Mesenteric fat pad (tissue), 1 donor: ENCODE results near the gene TNFRSF18. TPM values are rescaled to one million over a fixed set of nuclear protein-coding genes. Genes with fewer than 3 reads are reported as not detected.
"Not testable (repeated sequence)": the region's sequence is repeated elsewhere in the genome, so short reads cannot be mapped to it uniquely, and the experiment has no call there.

Experiments used
- DNase-seq: peaks from one replicate; pipeline ENCODE4 v3.0.0-alpha.2; 2020; ENCODE audit warnings: low spot score
- total RNA-seq: library from RNA; stranded (reverse); fragmentation: NEBNext Ultra II Directional; extraction: Animal tissue kit (Norgen Biotek cat#: 25700); gene quantifications from one replicate; pipeline ENCODE4 v1.2.1, GENCODE V29; 2021
- donor health status: DM: yes; HTN: yes; CAD: no.

TNFRSF18 gene
- total RNA-seq, 1 donor from 2014 or later: 0.80 TPM

DNA sequence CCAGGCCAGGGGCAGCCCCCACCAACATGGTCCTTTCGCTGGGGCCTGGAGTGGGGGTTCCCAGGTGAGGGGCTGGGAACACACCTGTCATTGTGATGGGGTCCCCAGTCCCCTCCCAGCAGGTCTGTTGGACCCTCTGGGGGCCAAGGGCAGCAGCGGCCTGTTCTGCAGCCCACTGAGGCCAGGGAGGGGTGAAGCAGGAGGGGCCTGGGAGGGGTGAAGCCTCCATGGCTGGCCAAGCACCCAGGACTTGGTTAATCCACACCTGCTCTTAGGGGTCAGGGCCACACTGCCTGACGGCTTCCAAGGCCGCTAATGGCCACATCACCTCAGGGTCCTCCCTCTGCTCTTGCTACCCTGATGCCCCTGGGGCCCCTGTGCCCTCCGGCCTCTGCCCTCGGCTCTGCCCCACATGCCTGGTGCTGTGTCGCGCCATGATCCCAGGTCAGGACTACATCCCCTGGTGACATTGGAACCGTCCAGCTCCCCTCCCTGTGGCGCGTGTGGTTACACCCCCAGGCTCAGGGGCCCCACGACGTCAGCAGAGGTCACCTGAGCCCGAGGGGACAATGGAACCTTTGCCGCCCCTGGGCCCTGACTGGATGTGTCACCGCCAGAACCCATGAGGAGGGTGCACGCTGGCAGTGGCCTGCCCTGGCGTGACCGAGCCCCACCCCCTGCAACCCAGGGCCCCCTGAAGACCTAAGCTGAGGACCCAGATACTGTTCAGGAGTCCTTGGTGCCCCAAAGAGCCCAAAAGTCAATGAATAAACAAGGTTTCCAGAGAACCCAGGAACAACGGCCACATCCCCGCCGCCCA lies 7.0 kb downstream of the TNFRSF18 start:
- DNase-seq: no peak

DNA sequence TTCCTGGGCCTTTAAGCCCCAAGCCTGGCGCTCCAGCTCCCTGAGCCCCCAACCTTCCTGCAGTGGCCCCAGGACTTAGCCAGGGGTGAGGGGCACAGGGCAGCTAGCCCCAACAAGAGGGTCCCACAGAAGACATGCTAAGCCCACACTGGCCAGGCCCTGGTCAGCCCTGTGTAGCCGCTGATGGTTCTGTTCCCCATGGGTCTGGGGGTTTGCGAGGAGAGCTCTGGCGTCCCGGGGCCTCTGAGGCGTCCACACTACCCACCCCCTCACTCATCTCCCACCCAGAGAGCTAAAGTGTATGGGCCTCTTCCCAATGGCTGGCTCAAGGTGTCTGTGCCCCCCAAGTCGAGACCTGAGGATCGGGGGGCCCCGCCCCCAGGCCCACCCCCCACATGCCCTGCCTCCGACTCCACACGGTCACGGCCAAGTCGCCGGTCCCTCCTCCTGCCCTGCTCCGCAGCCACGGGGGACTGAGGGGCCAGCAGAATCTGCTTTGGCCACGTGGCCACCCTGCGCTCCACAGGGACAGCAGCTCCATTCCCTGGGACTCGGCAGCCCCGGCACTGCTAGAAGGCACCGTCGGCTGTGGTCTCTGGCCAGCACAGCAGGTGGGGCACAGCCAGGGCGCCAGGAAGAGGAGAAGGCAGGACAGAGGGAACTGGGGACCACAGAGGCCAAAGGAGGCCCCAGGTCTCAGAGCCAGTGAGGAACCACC lies 7.8 kb downstream of the TNFRSF18 start:
- DNase-seq: no peak

DNA sequence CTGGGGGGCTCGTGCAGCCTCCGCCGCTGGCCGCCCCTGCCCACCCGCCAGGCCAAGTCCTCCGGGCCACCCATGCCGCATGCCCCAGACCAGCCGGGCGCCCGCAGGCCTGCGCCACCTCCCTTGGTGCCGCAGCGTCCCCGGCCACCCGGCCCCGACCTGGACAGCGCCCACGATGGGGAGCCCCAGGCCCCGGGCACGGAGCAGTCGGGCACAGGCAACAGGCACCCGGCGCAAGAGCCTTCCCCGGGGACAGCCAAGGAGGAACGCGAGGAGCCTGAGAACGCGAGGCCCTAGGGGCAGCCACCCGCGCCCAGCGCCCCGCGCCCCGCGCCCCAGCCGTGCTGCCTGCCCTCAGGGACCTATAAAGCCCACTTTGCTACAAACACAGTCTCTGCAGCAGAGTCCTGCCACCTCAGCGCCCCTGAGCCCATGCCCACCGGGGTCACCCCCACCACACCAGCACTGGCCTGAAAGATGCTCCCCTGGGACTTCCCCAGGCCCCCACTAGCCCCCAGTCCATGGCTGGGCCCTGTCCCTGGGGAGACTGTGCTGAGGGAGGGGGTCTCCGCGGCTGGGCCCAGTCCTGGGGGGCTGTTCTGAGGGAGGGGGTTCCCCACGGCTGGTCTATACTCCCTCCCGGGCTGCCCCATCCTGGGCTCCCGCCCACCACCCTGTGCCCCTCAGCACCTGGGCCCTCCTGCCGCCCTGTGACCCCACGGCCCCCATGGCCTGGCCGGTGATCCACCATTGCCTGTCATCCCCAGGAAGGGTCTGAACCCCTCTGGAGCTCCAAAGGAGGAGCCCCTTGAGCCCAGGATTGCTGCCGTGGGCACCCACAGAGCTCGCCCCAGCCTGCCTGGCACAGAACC lies 8.6 kb downstream of the TNFRSF18 start:
- no peak for DNase-seq

- DNase-seq: no peak
Observed at GRCh38 chr1:1197188-1197500, 9.2 kb downstream of the TNFRSF18 start.

- DNase-seq: no peak
Observed at GRCh38 chr1:1196431-1197187, 9.8 kb downstream of the TNFRSF18 start.

DNA sequence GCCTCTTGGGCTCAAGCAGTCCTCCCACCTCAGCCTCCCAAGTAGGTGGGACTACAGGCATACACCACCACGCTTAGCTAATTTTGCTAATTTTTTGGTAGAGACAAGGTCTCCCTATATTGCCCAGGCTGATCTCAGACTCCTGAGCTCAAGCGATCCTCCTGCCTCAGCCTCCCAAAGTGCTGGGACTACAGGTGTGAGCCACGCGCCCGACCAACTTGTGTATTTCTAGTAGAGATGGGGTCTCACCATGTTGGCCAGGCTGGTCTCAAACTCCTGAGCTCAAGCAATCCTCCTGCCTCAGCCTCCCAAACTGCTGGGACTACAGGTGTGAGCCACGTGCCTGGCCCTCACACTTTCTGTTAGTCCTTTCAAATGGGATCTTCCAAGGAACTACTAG lies 10.7 kb downstream of the TNFRSF18 start:
- not testable (repeated sequence) for DNase-seq

DNA sequence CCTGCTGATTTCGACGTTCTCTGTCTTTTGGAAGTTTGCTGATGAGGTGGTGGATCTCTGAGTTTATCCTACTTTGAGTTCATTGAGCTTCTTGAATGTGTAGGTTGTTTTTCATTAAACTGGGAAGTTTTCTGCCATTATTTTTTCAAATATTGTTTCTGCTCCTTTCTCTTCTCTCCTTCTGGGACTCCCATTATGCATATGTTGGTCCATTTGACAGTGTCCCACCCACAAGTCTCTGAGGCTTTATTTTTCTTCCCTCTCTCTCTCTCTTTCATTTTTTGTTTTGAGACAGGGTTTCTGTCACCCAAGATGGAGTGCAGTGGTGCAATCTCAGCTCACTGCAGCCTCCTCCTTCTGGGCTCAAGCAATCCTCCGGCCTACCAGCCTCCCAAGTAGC lies 11.7 kb downstream of the TNFRSF18 start:
- DNase-seq: no peak

DNA sequence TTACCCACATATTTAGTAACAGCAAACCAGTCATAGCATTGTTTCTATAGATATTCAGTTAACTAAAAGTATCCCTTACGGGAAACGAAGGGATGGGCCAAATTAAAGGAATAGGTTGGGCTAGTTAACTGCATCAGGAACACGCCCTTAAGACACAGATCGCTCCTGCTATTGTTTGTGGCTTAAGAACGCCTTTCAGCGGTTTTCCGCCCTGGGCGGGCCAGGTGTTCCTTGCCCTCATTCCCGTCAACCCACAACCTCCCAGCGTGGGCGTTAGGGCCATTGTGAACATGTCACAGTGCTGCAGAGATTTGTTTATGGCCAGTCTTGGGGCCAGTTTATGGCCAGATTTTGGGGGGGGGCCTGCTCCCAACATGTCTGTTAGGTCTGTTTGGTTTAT lies 14.7 kb downstream of the TNFRSF18 start:
- DNase-seq: no peak

GRCh38 chr1:1189111-1189510 lies 17.3 kb downstream of the TNFRSF18 start:
- DNase-seq: no peak

DNA sequence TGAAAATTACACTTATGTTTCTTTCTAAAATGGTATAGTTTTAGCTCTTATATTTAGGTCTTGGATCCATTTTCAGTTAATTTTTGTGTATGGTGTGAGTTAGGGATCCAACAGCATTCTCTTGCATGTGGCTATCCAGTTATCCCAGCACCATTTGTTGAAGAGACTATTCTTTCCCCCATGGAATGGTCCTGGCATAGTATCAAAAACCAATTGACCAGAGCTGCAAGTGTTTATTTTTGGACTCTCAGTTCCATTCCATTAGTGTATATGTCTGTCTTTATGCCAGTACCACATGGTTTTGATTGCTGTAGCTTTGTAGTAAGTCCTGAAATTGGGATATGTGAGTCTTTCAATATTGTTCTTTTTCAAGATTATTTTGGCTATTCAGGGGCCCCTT lies 18.5 kb downstream of the TNFRSF18 start:
- no peak for DNase-seq

DNA sequence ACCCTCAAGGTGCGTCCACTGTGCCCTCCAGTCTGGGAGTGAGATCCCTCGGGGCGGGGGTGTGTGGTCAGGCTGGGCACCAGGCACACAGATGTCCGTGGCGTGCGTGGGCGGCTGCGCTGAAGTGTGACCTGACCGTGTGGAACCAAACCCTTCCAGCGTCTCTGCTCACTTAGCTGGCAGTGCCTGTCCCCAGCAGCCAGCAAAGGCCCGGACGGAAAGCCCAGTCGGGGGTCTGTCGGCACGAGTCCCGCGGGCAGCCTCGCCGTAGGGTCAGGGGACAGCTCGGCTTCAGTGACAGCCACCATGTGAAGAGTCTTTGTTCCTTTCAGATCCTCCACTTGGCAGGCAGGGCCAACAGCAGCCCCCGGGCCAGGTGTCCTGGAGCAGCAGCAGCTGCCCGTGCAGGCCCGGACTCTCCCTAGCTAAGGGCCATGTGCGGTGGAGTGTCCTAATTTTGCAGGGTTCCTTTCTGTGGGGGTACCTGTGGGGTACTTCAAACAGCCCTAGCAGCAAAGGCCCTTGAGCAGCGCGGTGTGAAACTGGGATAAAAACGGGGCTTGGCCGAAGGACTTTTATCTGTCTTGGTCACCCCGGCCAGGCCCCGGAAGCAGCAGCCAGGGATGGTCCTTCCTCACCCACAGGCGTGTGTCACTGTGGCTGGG lies 21.2 kb downstream of the TNFRSF18 start:
- no peak for DNase-seq

GRCh38 chr1:1183833-1184775 lies 22.3 kb downstream of the TNFRSF18 start:
- no peak for DNase-seq

GRCh38 chr1:1183221-1183747 lies 23.1 kb downstream of the TNFRSF18 start:
- DNase-seq: no peak

DNA sequence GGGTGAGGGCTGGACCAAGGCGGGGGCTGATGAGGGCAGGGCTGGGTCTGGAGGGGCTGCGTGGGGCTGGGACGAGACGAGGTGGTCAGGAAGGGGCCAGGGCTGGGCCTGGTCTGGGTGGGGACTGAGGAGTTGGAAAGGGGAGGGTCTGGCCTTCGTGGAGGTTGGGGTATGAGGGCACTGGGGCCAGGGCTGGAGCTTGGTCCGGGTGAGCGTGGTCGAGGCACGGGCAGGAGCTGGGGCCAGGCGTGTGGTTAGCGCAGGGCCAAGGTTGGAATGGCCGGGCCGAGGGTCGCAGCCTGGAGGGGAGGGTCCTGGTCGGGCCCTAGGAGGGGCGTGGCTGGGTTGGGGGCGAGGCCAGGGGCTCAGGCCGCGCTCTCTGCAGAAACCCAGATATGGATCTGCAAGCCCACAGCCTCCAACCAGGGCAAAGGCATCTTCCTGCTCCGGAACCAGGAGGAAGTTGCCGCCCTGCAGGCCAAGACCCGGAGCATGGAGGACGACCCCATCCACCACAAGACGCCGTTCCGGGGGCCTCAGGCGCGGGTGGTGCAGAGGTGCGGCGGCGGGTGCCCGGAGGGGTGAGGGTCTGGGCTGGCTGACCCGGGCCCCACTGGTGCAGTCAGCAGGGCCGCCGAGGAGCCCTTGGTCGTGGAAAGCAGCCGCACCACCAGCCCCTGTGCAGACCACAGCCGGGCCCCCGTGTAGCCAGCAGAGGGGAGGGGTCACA lies 23.7 kb downstream of the TNFRSF18 start:
- no peak for DNase-seq

GRCh38 chr1:1181938-1182410 lies 24.4 kb downstream of the TNFRSF18 start:
- no peak for DNase-seq

- DNase-seq: no peak
Observed at GRCh38 chr1:1181129-1181937, 25.1 kb downstream of the TNFRSF18 start.
